Mesodermal cell (in vitro differentiated cells): ENCODE data around the gene CCDC82.

Source experiments
- H3K27ac ChIP-seq: 2 replicates; pipeline ENCODE4 v1.7.0; 2013; ENCODE audit warnings: mild to moderate bottlenecking, low read depth, low read length, moderate library complexity; ENCODE audit not compliant: severe bottlenecking
- H3K36me3 ChIP-seq: 2 replicates; pipeline ENCODE4 v1.7.1; 2013; ENCODE audit warnings: mild to moderate bottlenecking, low read length, moderate library complexity; ENCODE audit not compliant: control insufficient read depth, insufficient read depth
- H3K4me1 ChIP-seq: one replicate; pipeline ENCODE4 v1.7.1; 2013; ENCODE audit warnings: mild to moderate bottlenecking, low read length; ENCODE audit not compliant: insufficient read depth, control insufficient read depth, poor library complexity, severe bottlenecking
- H3K4me3 ChIP-seq: 2 replicates; pipeline ENCODE4 v1.7.0; 2013; ENCODE audit warnings: low read length, control low read depth, mild to moderate bottlenecking; ENCODE audit not compliant: insufficient read depth, poor library complexity, severe bottlenecking; ENCODE audit errors: extremely low read depth
- H3K9me3 ChIP-seq: 2 replicates; pipeline ENCODE4 v1.7.1; 2013; ENCODE audit warnings: mild to moderate bottlenecking, low read length, moderate library complexity; ENCODE audit not compliant: control insufficient read depth
- WGBS, 2 experiments: methylation state at CpG; one replicate each; pipeline ENCODE4 v1.1.5; 2013; ENCODE audit warnings: missing lambda C conversion rate in 2 of 2; ENCODE audit not compliant: insufficient coverage in 2 of 2; 5-methylcytosine and 5-hydroxymethylcytosine counted together

Gene CCDC82

GRCh38 chr11:96307776-96308140, 82.0 kb downstream of the CCDC82 start:
- Histone ChIP-seq H3K36me3 (peaks cover 10% of the 10 kb centered on the region), H3K27ac (peak overlapping the region; percentile 99), H3K4me1 (peaks cover 65% of the 10 kb centered on the region), H3K4me3 (peak overlapping the region; percentile 3), H3K9me3 (no peaks in the 10 kb centered on the region)
- WGBS, 2 experiments: 20 to 86% methylated on average over 1 of the region's 3 CpGs

- peak overlapping the region; percentile 3 for H3K4me3 ChIP-seq
- H3K27ac ChIP-seq: peak overlapping the region; percentile 99
- WGBS, 2 experiments: 50 to 65% methylated on average over 4 to 6 of the region's 10 CpGs
- H3K36me3 ChIP-seq: peaks cover 10% of the 10 kb centered on the region
- peaks cover 70% of the 10 kb centered on the region for H3K4me1 ChIP-seq
- H3K9me3 ChIP-seq: no peaks in the 10 kb centered on the region
Measured at GRCh38 chr11:96306933-96307775, 82.6 kb downstream of the CCDC82 start.

GRCh38 chr11:96306600-96306932, 83.1 kb downstream of the CCDC82 start:
- Histone ChIP-seq H3K4me1 (peaks cover 70% of the 10 kb centered on the region), H3K9me3 (no peaks in the 10 kb centered on the region), H3K36me3 (peaks cover 10% of the 10 kb centered on the region), H3K27ac (peak overlapping the region; percentile 99), H3K4me3 (no peak overlapping the region)
- WGBS, 2 experiments: 42% methylated on average over 2 of the region's 3 CpGs; no CpG with 5 or more reads in 1 of the 2 experiments

- Histone ChIP-seq H3K27ac (peak overlapping the region; percentile 99), H3K4me1 (peaks cover 70% of the 10 kb centered on the region), H3K9me3 (no peaks in the 10 kb centered on the region), H3K36me3 (peaks cover 6% of the 10 kb centered on the region), H3K4me3 (no peak overlapping the region)
- WGBS, 2 experiments: no CpG with 5 or more reads among the region's 1 CpG
Measured at GRCh38 chr11:96306071-96306470, 83.6 kb downstream of the CCDC82 start.

DNA sequence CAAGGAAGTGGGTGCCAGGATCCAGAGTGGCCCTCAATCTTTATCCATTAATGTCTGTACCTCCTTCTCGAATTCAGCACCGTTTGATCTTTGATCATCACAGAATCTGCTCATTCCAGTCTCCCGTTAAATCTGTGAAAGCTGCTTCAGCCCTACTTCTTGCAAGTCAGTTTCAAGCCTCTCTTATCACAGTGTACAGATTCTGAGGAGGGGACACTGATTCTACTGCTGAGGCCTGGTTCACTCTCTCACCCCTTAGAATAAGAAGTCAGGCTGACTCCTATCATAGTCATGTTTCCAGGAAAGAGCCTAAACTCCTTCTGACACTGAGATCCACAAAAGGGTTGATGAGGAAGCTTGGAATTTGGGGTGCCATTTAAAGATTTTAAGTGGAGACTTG, 85.7 kb downstream of the CCDC82 start:
- WGBS, 2 experiments: 77 to 94% methylated on average over 3 of the region's 3 CpGs
- Histone ChIP-seq H3K4me3 (no peak overlapping the region), H3K4me1 (peaks cover 61% of the 10 kb centered on the region), H3K36me3 (no peaks in the 10 kb centered on the region), H3K9me3 (no peaks in the 10 kb centered on the region), H3K27ac (peak overlapping the region; percentile 72)

DNA sequence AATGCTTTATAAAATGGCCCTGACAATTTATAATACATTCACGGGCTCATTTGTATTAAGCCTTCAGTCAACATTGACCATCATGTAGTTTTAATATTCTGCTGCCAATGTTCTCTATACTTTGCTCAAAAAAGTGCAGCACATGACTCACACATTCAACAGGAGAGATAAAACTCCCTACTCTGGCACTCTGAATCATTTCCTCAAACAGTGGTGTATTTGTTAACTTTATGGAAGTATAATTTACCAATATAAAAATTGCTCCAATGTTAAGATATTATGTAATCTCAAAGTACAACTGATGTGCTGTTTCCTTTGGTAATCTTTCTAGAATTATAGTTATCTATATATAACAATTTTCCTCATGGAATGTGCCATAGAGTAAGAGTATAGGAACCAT, 86.6 kb downstream of the CCDC82 start:
- Histone ChIP-seq H3K4me3 (no peak overlapping the region), H3K27ac (no peak overlapping the region), H3K9me3 (no peaks in the 10 kb centered on the region), H3K4me1 (peaks cover 52% of the 10 kb centered on the region), H3K36me3 (no peaks in the 10 kb centered on the region)
- 75 to 92% methylated on average over 1 of the region's 1 CpG for WGBS, 2 experiments
